Measurements from ENCODE around the gene RPL13. TPM values are rescaled to one million over a fixed set of nuclear protein-coding genes. Genes with fewer than 3 reads are reported as not detected.

RPL13 gene
- total and polyA plus RNA-seq, 2 of the 4 experiments (the other 2 are of a cell fraction): 2,098 to 3,527 TPM

- no peak overlapping the region for H2AK5ac ChIP-seq (ENCODE audit: low read depth, low read length)
- H2BK120ac ChIP-seq (ENCODE audit: low read depth, low read length): no peak overlapping the region
- no peak overlapping the region for H4K8ac ChIP-seq (ENCODE audit: low read depth in 2 of 2, low read length in 2 of 2)
- H3K27me3 ChIP-seq (ENCODE audit: control insufficient read depth, insufficient read depth, low read length): no peaks in the 10 kb centered on the region
- H2AFZ ChIP-seq (replicated peaks; ENCODE audit: low read length, poor library complexity): no peak overlapping the region
- 85% methylated on average over 9 of the region's 16 CpGs; no CpG with 5 or more reads in 1 of the 2 experiments for WGBS, 2 experiments (ENCODE audit: extremely low coverage in 2 of 2, insufficient read length in 1 of 2)
- H3K27ac ChIP-seq (ENCODE audit: insufficient read depth, low read length): no peak overlapping the region
- peaks cover 3 to 22% of the 10 kb centered on the region in 2 experiments; a peak in 1 of 4 replicates for H3K79me1 ChIP-seq (ENCODE audit: low read depth in 1 of 2, low read length in 2 of 2)
- no peak overlapping the region for H3K14ac ChIP-seq (replicated peaks; ENCODE audit: low read depth, low read length)
- DNase-seq: no peak
- H3K4me1 ChIP-seq (ENCODE audit: control insufficient read depth, insufficient read depth, low read length): 0 out of 2 replicates have a peak, but pooled peaks cover 1% of the 10 kb centered on the region
- H2AK9ac ChIP-seq (replicated peaks; ENCODE audit: low read depth, low read length, poor library complexity): no peak overlapping the region
- no peak overlapping the region for H3K56ac ChIP-seq (ENCODE audit: extremely low read depth, insufficient read depth, low read length)
- H3K9ac ChIP-seq (ENCODE audit: low read depth, low read length): no peak overlapping the region
- peaks cover 3% of the 10 kb centered on the region; the same call in 1 of the 2 replicates for H4K20me1 ChIP-seq (ENCODE audit: insufficient read depth, low read length)
- no peak for ATAC-seq (ENCODE audit: low read depth)
- H4K91ac ChIP-seq (ENCODE audit: insufficient read depth, low read depth, low read length): no peak overlapping the region
- no peaks in the 10 kb centered on the region for H3K9me3 ChIP-seq (ENCODE audit: control insufficient read depth, insufficient read depth, low read length)
- intact Hi-C loops (cut with micrococcal nuclease) (no loop called here), dilution Hi-C loops (cut with HindIII; ENCODE audit: low sequenced_read_pairs, unreplicated experiment) (no loop called here), in situ Hi-C loops (cut with MboI; ENCODE audit: low sequenced_read_pairs) (no loop called here)
- TF ChIP-seq USF2 (IDR thresholded peaks at IDR 0.05; ENCODE audit: low read depth, low read length) (no peak), FOS (IDR thresholded peaks at IDR 0.05; ENCODE audit: low read depth, low read length) (no peak), RAD21 (IDR thresholded peaks at IDR 0.05; ENCODE audit: low read length) (no peak)
- no peak overlapping the region for H3K4me3 ChIP-seq (ENCODE audit: insufficient read depth, low read depth, low read length)
- peaks cover 43% of the 10 kb centered on the region for H3K36me3 ChIP-seq (ENCODE audit: control insufficient read depth, insufficient read depth, low read length)
- H3K9me1 ChIP-seq (ENCODE audit: insufficient read depth, low read length): no peaks in the 10 kb centered on the region
- no peak overlapping the region for H4K5ac ChIP-seq (ENCODE audit: low read depth, low read length)
- H3K4ac ChIP-seq (ENCODE audit: low read depth, low read length): no peak overlapping the region
- CTCF ChIA-PET: no interaction called here
- no peak overlapping the region for H3K23ac ChIP-seq (ENCODE audit: low read depth, low read length)
- H2BK5ac ChIP-seq (ENCODE audit: low read depth, low read length, poor library complexity, severe bottlenecking): no peak overlapping the region
- no TSS peak for BruUV-seq (replicated peaks)
- H3K18ac ChIP-seq (ENCODE audit: low read depth, low read length): no peak overlapping the region
- no peak overlapping the region for H3K4me2 ChIP-seq (ENCODE audit: low read depth, low read length)
- no peak overlapping the region for H2BK15ac ChIP-seq (ENCODE audit: low read depth, low read length)
- H2BK20ac ChIP-seq (ENCODE audit: low read depth, low read length): no peak overlapping the region
- POLR2A ChIA-PET (ENCODE audit: unreplicated experiment): no interaction called here
These were observed 5.2 kb upstream of the RPL13 start for GRCh38 chr16:89555265-89555664.

Data from IMR-90 (cell line).